Psoas muscle (tissue), 8 donors: Measurements from ENCODE around the gene ZBTB16. TPM values are rescaled to one million over a fixed set of nuclear protein-coding genes. Genes with fewer than 3 reads are reported as not detected.

Source experiments
- ATAC-seq, 4 donors: fragments of 200-7000 bp; cut with Tn5 transposase; one replicate each; pipeline ENCODE4 v1.9.1; 2020; ENCODE audit warnings: moderate library complexity in 3 of 4, mild to moderate bottlenecking in 2 of 4
- DNase-seq, 2 donors: peaks; one replicate each; pipeline ENCODE4 v3.0.0-alpha.2; 2020
- H3K27ac ChIP-seq: fragments of 200-600 bp; one replicate; pipeline ENCODE4 v1.8.0; 2022
- H3K27me3 ChIP-seq, 3 donors: fragments of 200-600 bp in 1 of 3; one replicate each; pipeline versions ENCODE4 v1.6.1 to v1.8.0; 2013 to 2022; ENCODE audit warnings: low read length in 2 of 3, mild to moderate bottlenecking in 2 of 3, moderate library complexity in 1 of 3; ENCODE audit not compliant: insufficient read depth in 3 of 3
- H3K36me3 ChIP-seq, 2 donors: fragments of 200-600 bp in 1 of 2; one replicate each; pipeline versions ENCODE4 v1.6.1 to v1.8.0; 2013 to 2022; ENCODE audit warnings: low read depth in 1 of 2, mild to moderate bottlenecking in 1 of 2, moderate library complexity in 1 of 2; ENCODE audit not compliant: insufficient read depth in 1 of 2
- H3K4me1 ChIP-seq: fragments of 200-600 bp; one replicate; pipeline ENCODE4 v1.8.0; 2022
- H3K4me3 ChIP-seq: fragments of 200-600 bp; one replicate; pipeline ENCODE4 v1.8.0; 2022; ENCODE audit warnings: mild to moderate bottlenecking
- H3K9me3 ChIP-seq: fragments of 200-600 bp; one replicate; pipeline ENCODE4 v1.8.0; 2022
- CTCF ChIP-seq: fragments of 200-600 bp; IDR thresholded peaks from one replicate; pipeline ENCODE4 v1.8.0; 2022; ENCODE audit warnings: antibody characterized with exemption
- WGBS, 3 donors: extraction: QIAGEN DNeasy Blood & Tissue Kit; methylation state at CpG; one replicate each; pipeline versions ENCODE4 v1.1.6 to v1.1.7; 2013; 5-methylcytosine and 5-hydroxymethylcytosine counted together
- intact Hi-C, 2 donors: fragments of 100-400 bp; cut with DNase I; formaldehyde crosslinking; loops; one replicate each; pipeline versions ENCODE4 v1.11.0 to v1.14.2; 2022
- polyA plus RNA-seq, 3 donors: library from polyadenylated mRNA; stranded (reverse); fragments of 200-250 nt; gene quantifications; one replicate each; pipeline ENCODE4 v1.2.3, GENCODE V29; 2013
- total RNA-seq, 4 donors: library from RNA; stranded (reverse); fragmentation: NEBNext Ultra II Directional in 2 of 4; extraction: Animal tissue kit (Norgen Biotek cat#: 25700) in 2 of 4; gene quantifications; one replicate each; pipeline versions ENCODE4 v1.2.1 to v1.2.4, GENCODE V29; 2021 to 2023
- donor health status: healthy with polysubstance abuse.
- donor health status: DM: no; HTN: no; CAD: no; lungs with moderate emphysema.
- donor health status: Bipolar disorder and iron deficiency.
- donor health status: healthy.
- donor health status: DM: yes; HTN: yes; CAD: no.
- donor health status: DM: no; HTN: no; CAD: no.
- donor health status: DM: no; HTN: no; CAD: no.
- donor health status: DM: yes; HTN: yes; CAD: no.

Gene ZBTB16
- total and polyA plus RNA-seq, 7 donors = 11.7 to 299 (median 89.8) TPM

GRCh38 chr11:114281388-114281956, 222.0 kb downstream of the ZBTB16 start:
- TF ChIP-seq CTCF = no peak
- ATAC-seq (peak in 2 of 4 donors; percentile 26 to 34), DNase-seq (no peak)
- intact Hi-C loops = loop anchor here in 1 of 2 donors (5.0 kb wide), 1 partner anchor 481 kb away; no protein-coding TSS in a partner anchor
- H3K27ac ChIP-seq = no peak overlapping the region
- H3K9me3 ChIP-seq = no peaks in the 10 kb centered on the region
- peaks cover 3% of the 10 kb centered on the region for H3K4me1 ChIP-seq
- H3K4me3 ChIP-seq = no peak overlapping the region
- H3K36me3 ChIP-seq = no peaks in the 10 kb centered on the region
- 73 to 91% (median 77%) methylated on average over 1 of the region's 1 CpG for WGBS, 3 donors
- H3K27me3 ChIP-seq = peaks cover 0 to 5% (median 0%) of the 10 kb centered on the region in 3 donors

GRCh38 chr11:114282488-114282887, 223.0 kb downstream of the ZBTB16 start:
- no peak for ATAC-seq
- intact Hi-C loops = loop anchor here in 1 of 2 donors (5.0 kb wide), 1 partner anchor 480 kb away; no protein-coding TSS in a partner anchor
- WGBS, 3 donors = 83 to 96% (median 88%) methylated on average over 3 of the region's 3 CpGs

GRCh38 chr11:114283422-114283821, 223.9 kb downstream of the ZBTB16 start:
- DNase-seq = no peak
- no peak overlapping the region for H3K27ac ChIP-seq
- H3K27me3 ChIP-seq = peaks cover 0 to 5% (median 0%) of the 10 kb centered on the region in 3 donors
- no peaks in the 10 kb centered on the region for H3K9me3 ChIP-seq
- H3K36me3 ChIP-seq = no peaks in the 10 kb centered on the region
- ATAC-seq = no peak
- H3K4me1 ChIP-seq = peaks cover 3% of the 10 kb centered on the region
- 63 to 65% (median 65%) methylated on average over 3 of the region's 3 CpGs for WGBS, 3 donors
- no peak for TF ChIP-seq CTCF
- no peak overlapping the region for H3K4me3 ChIP-seq
- intact Hi-C loops = loop anchor here in 1 of 2 donors (5.0 kb wide), 1 partner anchor 479 kb away; no protein-coding TSS in a partner anchor

More at GRCh38 chr11:114282488-114282887, 223.0 kb downstream of the ZBTB16 start:
- no peak overlapping the region for H3K27ac ChIP-seq
- TF ChIP-seq CTCF = no peak
- H3K27me3 ChIP-seq = peaks cover 0 to 5% (median 0%) of the 10 kb centered on the region in 3 donors
- H3K4me3 ChIP-seq = no peak overlapping the region
- no peaks in the 10 kb centered on the region for H3K36me3 ChIP-seq
- DNase-seq = no peak
- H3K9me3 ChIP-seq = no peaks in the 10 kb centered on the region
- peaks cover 3% of the 10 kb centered on the region for H3K4me1 ChIP-seq

GRCh38 chr11:114284021-114284420, 224.5 kb downstream of the ZBTB16 start:
- Histone ChIP-seq H3K27ac (no peak overlapping the region), H3K4me1 (peaks cover 3% of the 10 kb centered on the region), H3K27me3 (peaks cover 0 to 5% (median 0%) of the 10 kb centered on the region in 3 donors), H3K36me3 (no peaks in the 10 kb centered on the region), H3K4me3 (no peak overlapping the region), H3K9me3 (no peaks in the 10 kb centered on the region)
- ATAC-seq (peak in 2 of 4 donors; percentile 14 to 15), DNase-seq (peak in 1 of 2 donors; percentile 25)
- WGBS, 3 donors = 28 to 39% (median 28%) methylated on average over 2 of the region's 2 CpGs
- no peak for TF ChIP-seq CTCF
- intact Hi-C loops = loop anchor here in 1 of 2 donors (5.0 kb wide), 1 partner anchor 478 kb away; no protein-coding TSS in a partner anchor
